Activated T-cell treated with anti-CD3 and anti-CD28 coated beads for 24 hours (primary cell): Measurements from ENCODE around the gene PLEKHO2.
"Not testable (repeated sequence)": the region's sequence is repeated elsewhere in the genome, so short reads cannot be mapped to it uniquely, and the experiment has no call there.

ENCODE experiments used
- DNase-seq: peaks from one replicate; pipeline ENCODE4 v3.0.0-alpha.2; 2020; ENCODE audit warnings: low read depth

PLEKHO2 gene

GRCh38 chr15:64841344-64842095 is at the start of gene PLEKHO2:
TSS of gene PLEKHO2 (plus strand) at chr15:64841915. CDS start at chr15:64842017, 102 bp downstream.
- DNase-seq, result peak; percentile 77

GRCh38 chr15:64792282-64792681 is 49.4 kb upstream of the PLEKHO2 start:
- no peak for DNase-seq

- not testable (repeated sequence) for DNase-seq
Observed at GRCh38 chr15:64795299-64795698, 46.4 kb upstream of the PLEKHO2 start.

- not testable (repeated sequence) for DNase-seq
Observed at GRCh38 chr15:64795921-64796320, 45.8 kb upstream of the PLEKHO2 start.

- not testable (repeated sequence) for DNase-seq
Observed at GRCh38 chr15:64798905-64799304, 42.8 kb upstream of the PLEKHO2 start.

GRCh38 chr15:64800476-64800875 is 41.2 kb upstream of the PLEKHO2 start:
- no peak for DNase-seq

GRCh38 chr15:64803526-64803925 is 38.2 kb upstream of the PLEKHO2 start:
- no peak for DNase-seq

- no peak for DNase-seq
Observed at GRCh38 chr15:64804619-64805018, 37.1 kb upstream of the PLEKHO2 start.

GRCh38 chr15:64806509-64806908 is 35.2 kb upstream of the PLEKHO2 start:
- DNase-seq, result no peak

- no peak for DNase-seq
Observed at GRCh38 chr15:64807051-64807749, 34.5 kb upstream of the PLEKHO2 start.

- DNase-seq, result no peak
Observed at GRCh38 chr15:64807751-64808222, 33.9 kb upstream of the PLEKHO2 start.

GRCh38 chr15:64808785-64809453 is 32.8 kb upstream of the PLEKHO2 start:
- no peak for DNase-seq

GRCh38 chr15:64809649-64810496 is 31.8 kb upstream of the PLEKHO2 start:
- DNase-seq, result peak; percentile 57

- DNase-seq, result no peak
Observed at GRCh38 chr15:64810497-64811326, 31.0 kb upstream of the PLEKHO2 start.

- DNase-seq, result no peak
Observed at GRCh38 chr15:64813075-64813474, 28.6 kb upstream of the PLEKHO2 start.

GRCh38 chr15:64814283-64814682 is 27.4 kb upstream of the PLEKHO2 start:
- not testable (repeated sequence) for DNase-seq

GRCh38 chr15:64814965-64815364 is 26.8 kb upstream of the PLEKHO2 start:
- not testable (repeated sequence) for DNase-seq

GRCh38 chr15:64816452-64816851 is 25.3 kb upstream of the PLEKHO2 start:
- no peak for DNase-seq

GRCh38 chr15:64824929-64825430 is 16.7 kb upstream of the PLEKHO2 start:
- no peak for DNase-seq

- DNase-seq, result peak; percentile 85
Observed at GRCh38 chr15:64825431-64826294, 16.1 kb upstream of the PLEKHO2 start, which contains the start of gene PIF1. TSS of gene PIF1 (minus strand) at chr15:64825647. CDS start at chr15:64824335, 1,312 bp downstream.
